ENCODE results near the gene COL28A1.

COL28A1 gene

GRCh38 chr7:7426676-7427075 is 109.0 kb downstream of the COL28A1 start:
- no peak for DNase-seq (ENCODE audit: extremely low read depth, low read depth)
- no peak for TF ChIP-seq CTCF (IDR thresholded peaks at IDR 0.05; ENCODE audit: low read depth, low read length, missing control alignments)
- no peak overlapping the region for H3K4me3 ChIP-seq (replicated peaks; ENCODE audit: low read depth, low read length)

- no peak for DNase-seq (ENCODE audit: extremely low read depth, low read depth)
- no peak for TF ChIP-seq CTCF (IDR thresholded peaks at IDR 0.05; ENCODE audit: low read depth, low read length, missing control alignments)
Observed at GRCh38 chr7:7425321-7425720, 110.4 kb downstream of the COL28A1 start.

DNA sequence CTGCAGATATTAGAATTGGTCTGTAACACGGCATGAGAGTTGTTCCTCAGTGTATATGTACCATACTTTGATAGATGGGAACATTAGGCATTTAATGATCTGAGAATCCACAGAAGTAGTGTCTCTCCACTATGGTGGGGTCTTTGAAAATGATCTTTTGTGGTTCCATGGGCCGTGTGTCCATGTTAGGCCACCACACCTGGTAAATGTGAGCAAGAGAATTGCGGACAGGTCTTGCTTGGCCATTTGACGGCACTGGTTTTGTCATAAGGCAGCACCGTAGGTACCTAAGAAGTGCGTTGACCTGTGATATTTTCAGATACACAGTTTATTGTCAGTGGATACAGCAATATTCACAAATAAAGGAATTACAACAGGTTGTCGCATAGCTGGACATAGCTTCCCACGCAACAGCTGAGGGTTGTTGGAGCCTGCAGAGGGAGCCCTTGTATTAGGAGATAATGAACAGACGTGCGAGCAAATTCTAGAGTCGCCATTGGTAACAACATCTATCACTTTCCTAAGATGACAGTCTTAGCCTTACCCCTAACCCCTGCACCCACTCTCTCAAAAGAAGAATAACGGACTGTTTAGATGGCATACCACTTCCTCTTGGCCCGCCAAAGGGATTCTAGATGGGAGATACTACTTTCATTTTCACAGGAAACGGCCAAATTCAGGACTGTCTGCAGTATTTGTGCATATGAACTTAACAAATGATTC is 111.4 kb downstream of the COL28A1 start:
- peak overlapping the region; percentile 21 for H3K4me3 ChIP-seq (replicated peaks; ENCODE audit: low read depth, low read length)
- DNase-seq (ENCODE audit: extremely low read depth, low read depth) = peak; percentile 49
- TF ChIP-seq CTCF (IDR thresholded peaks at IDR 0.05; ENCODE audit: low read depth, low read length, missing control alignments) = peak; percentile 90

More at GRCh38 chr7:7425321-7425720, 110.4 kb downstream of the COL28A1 start:
- H3K4me3 ChIP-seq (replicated peaks; ENCODE audit: low read depth, low read length) = no peak overlapping the region

DNA sequence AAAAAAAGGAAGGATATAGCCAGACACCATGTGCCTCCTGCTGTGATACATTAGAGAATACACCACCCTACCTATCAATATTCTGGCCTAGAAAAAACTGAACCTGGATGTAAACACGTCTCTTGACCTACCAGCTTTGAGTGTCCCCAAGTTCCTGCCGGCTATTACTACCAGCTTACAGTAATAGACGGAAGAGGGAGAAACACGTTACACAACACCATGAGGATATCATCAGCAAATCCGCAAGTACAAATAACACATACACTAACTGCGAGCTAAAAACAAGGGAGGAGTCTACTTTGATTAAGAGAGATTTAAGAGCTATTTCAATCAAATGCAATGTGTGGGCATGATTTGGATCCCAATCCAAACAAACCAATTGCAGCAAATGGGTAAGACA is 113.0 kb downstream of the COL28A1 start:
- H3K4me3 ChIP-seq (replicated peaks; ENCODE audit: low read depth, low read length) = no peak overlapping the region
- DNase-seq (ENCODE audit: extremely low read depth, low read depth) = no peak
- TF ChIP-seq CTCF (IDR thresholded peaks at IDR 0.05; ENCODE audit: low read depth, low read length, missing control alignments) = no peak

DNA sequence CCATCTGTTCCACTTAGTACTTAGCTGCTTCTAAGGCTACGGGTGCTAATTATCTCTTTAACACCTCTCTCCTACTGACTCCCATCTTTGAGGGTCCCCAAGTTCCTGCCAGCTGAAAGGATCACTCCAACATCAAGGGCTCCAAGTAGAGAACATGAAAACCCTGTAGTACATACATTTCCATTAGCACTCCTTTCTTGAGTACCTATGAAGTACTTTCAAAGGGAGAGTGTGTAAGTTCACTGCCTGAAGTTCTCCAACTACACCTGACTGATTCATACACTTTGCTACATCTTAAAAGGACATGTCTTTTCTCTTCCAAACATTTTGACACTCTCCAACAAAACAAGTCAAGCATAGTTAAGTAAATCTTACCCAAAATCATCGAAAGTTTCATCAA is 113.8 kb downstream of the COL28A1 start:
- DNase-seq (ENCODE audit: extremely low read depth, low read depth) = no peak
- no peak overlapping the region for H3K4me3 ChIP-seq (replicated peaks; ENCODE audit: low read depth, low read length)
- TF ChIP-seq CTCF (IDR thresholded peaks at IDR 0.05; ENCODE audit: low read depth, low read length, missing control alignments) = no peak

DNA sequence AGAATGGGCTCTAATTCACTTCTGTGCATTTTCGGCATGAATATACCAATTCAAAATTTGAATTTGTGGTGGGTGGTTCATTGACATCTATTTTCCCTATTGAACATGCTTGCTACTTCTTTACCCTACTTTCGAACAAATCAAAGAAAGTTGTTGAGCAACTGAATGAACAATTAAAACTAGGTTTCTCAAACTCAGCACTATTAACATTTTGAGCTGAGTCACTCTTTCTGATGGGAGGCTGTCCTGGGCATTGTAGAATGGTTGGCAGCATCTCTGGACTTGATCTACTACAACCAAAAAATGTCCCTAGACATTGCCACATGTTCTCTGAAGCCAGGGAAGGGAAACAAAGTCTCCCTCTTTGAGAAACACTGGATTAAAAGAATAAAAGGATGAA is 116.7 kb downstream of the COL28A1 start:
- no peak for TF ChIP-seq CTCF (IDR thresholded peaks at IDR 0.05; ENCODE audit: low read depth, low read length, missing control alignments)
- H3K4me3 ChIP-seq (replicated peaks; ENCODE audit: low read depth, low read length) = no peak overlapping the region
- no peak for DNase-seq (ENCODE audit: extremely low read depth, low read depth)

GRCh38 chr7:7417851-7418250 is 117.8 kb downstream of the COL28A1 start:
- no peak for DNase-seq (ENCODE audit: extremely low read depth, low read depth)
- no peak for TF ChIP-seq CTCF (IDR thresholded peaks at IDR 0.05; ENCODE audit: low read depth, low read length, missing control alignments)
- H3K4me3 ChIP-seq (replicated peaks; ENCODE audit: low read depth, low read length) = no peak overlapping the region
